K562 (cell line): Measurements from ENCODE around the gene SETD1B.

Experiments used
- ILK ChIP-seq: fragments of 450-650 bp; IDR thresholded peaks from 2 replicates; pipeline ENCODE4 v1.6.1; 2016; ENCODE audit warnings: missing genetic modification characterization, low read depth, mild to moderate bottlenecking, missing compliant biosample characterization, moderate library complexity, borderline replicate concordance
- MAFG ChIP-seq: fragments of 450-650 bp; conservative IDR thresholded peaks from 2 replicates; pipeline ENCODE4 v1.6.1; 2016; ENCODE audit warnings: missing genetic modification characterization, missing compliant biosample characterization
- MYBL2 ChIP-seq, 2 experiments: fragments of 450-650 bp in 1 of 2; sonication (generic) in 1 of 2; formaldehyde crosslinking in 1 of 2; IDR thresholded peaks; 2 replicates each; pipeline versions ENCODE4 v1.6.1 to v1.8.1; 2017 to 2022; ENCODE audit warnings: borderline replicate concordance in 1 of 2, inconsistent platforms in 1 of 2, low read depth in 1 of 2, mild to moderate bottlenecking in 1 of 2, missing genetic modification reagents in 1 of 2, moderate library complexity in 1 of 2
- SETDB1 ChIP-seq: IDR thresholded peaks from one replicate; pipeline ENCODE4 v1.6.1; 2012; ENCODE audit warnings: low read length, control low read depth, inconsistent platforms
- SP1 ChIP-seq: sonication (generic); formaldehyde crosslinking; IDR thresholded peaks from 2 replicates; pipeline ENCODE4 v1.8.1; 2022; ENCODE audit warnings: mild to moderate bottlenecking, missing genetic modification reagents
- ZNF165 ChIP-seq: fragments of 250-450 bp; sonication (Bioruptor Pico); IDR thresholded peaks from 2 replicates; pipeline ENCODE4 v1.4.0; 2020; ENCODE audit warnings: borderline replicate concordance
- TF ChIP-seq, protein P1 (sequence below): sonication (generic); formaldehyde crosslinking; IDR thresholded peaks from 2 replicates; pipeline ENCODE4 v1.8.0; 2023; ENCODE audit warnings: mild to moderate bottlenecking, missing genetic modification reagents
- TF ChIP-seq, protein P2 (sequence below), 3 experiments: IDR thresholded peaks in 2 of 3; conservative IDR thresholded peaks in 1 of 3; 2 replicates each; pipeline ENCODE4 v1.5.1; 2011 to 2012; ENCODE audit warnings: low read length in 3 of 3, mild to moderate bottlenecking in 3 of 3, control low read depth in 2 of 3, improper control_type of control experiment in 1 of 3, inconsistent platforms in 1 of 3, low read depth in 1 of 3, mixed read lengths in 1 of 3, moderate library complexity in 1 of 3; ENCODE audit not compliant: insufficient read depth in 2 of 3

DNA sequence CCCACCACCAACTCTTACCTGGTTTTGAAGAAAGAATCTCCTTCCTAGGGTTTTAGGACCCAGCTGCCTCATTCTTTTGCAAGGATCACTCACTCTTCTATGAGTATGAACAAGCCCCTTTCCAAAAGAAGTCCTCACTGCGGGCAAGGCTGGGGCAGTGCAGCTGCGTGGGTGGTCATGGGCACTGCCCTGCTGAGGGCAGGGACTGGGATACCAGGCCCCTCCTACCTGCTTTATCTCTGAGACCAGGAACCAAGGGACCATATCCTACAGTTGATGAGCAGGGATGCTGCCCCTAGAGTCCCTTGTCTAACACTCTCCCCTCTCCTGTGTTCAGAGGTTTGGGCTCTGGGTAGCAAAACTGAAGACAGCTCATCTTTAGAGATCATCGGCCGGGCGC is 34.3 kb downstream of the SETD1B start:
- TF ChIP-seq ZNF165, result no peak
- no peak for TF ChIP-seq SP1 (CRISPR knock-in tag)
- TF ChIP-seq, protein P1, sequence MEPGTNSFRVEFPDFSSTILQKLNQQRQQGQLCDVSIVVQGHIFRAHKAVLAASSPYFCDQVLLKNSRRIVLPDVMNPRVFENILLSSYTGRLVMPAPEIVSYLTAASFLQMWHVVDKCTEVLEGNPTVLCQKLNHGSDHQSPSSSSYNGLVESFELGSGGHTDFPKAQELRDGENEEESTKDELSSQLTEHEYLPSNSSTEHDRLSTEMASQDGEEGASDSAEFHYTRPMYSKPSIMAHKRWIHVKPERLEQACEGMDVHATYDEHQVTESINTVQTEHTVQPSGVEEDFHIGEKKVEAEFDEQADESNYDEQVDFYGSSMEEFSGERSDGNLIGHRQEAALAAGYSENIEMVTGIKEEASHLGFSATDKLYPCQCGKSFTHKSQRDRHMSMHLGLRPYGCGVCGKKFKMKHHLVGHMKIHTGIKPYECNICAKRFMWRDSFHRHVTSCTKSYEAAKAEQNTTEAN (CRISPR knock-in tag), result no peak
- TF ChIP-seq SETDB1, result no peak
- TF ChIP-seq MYBL2 (IDR thresholded peaks at IDR 0.05; ENCODE audit: low read depth), result no peak
- TF ChIP-seq MYBL2 (CRISPR knock-in tag; IDR thresholded peaks at IDR 0.05; ENCODE audit: borderline replicate concordance), result no peak
- TF ChIP-seq, protein P2, sequence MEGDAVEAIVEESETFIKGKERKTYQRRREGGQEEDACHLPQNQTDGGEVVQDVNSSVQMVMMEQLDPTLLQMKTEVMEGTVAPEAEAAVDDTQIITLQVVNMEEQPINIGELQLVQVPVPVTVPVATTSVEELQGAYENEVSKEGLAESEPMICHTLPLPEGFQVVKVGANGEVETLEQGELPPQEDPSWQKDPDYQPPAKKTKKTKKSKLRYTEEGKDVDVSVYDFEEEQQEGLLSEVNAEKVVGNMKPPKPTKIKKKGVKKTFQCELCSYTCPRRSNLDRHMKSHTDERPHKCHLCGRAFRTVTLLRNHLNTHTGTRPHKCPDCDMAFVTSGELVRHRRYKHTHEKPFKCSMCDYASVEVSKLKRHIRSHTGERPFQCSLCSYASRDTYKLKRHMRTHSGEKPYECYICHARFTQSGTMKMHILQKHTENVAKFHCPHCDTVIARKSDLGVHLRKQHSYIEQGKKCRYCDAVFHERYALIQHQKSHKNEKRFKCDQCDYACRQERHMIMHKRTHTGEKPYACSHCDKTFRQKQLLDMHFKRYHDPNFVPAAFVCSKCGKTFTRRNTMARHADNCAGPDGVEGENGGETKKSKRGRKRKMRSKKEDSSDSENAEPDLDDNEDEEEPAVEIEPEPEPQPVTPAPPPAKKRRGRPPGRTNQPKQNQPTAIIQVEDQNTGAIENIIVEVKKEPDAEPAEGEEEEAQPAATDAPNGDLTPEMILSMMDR (IDR thresholded peaks at IDR 0.05 in 2 of 3, conservative IDR thresholded peaks at IDR 0.05 in 1 of 3; ENCODE audit: insufficient read depth in 2 of 3, low read depth in 1 of 3, low read length in 3 of 3), result no peak
- no peak for TF ChIP-seq MAFG
- TF ChIP-seq ILK, result no peak
